Epithelial cell of alveolus of lung (primary cell): ENCODE measurements around the gene CGN. TPM values are rescaled to one million over a fixed set of nuclear protein-coding genes. Genes with fewer than 3 reads are reported as not detected.

Source experiments
- total RNA-seq: library from RNA; depleted of rRNA; stranded (reverse); fragments of >200 nt; gene quantifications from 2 replicates; pipeline ENCODE4 v1.2.1, GENCODE V29; 2015

CGN gene, protein sequence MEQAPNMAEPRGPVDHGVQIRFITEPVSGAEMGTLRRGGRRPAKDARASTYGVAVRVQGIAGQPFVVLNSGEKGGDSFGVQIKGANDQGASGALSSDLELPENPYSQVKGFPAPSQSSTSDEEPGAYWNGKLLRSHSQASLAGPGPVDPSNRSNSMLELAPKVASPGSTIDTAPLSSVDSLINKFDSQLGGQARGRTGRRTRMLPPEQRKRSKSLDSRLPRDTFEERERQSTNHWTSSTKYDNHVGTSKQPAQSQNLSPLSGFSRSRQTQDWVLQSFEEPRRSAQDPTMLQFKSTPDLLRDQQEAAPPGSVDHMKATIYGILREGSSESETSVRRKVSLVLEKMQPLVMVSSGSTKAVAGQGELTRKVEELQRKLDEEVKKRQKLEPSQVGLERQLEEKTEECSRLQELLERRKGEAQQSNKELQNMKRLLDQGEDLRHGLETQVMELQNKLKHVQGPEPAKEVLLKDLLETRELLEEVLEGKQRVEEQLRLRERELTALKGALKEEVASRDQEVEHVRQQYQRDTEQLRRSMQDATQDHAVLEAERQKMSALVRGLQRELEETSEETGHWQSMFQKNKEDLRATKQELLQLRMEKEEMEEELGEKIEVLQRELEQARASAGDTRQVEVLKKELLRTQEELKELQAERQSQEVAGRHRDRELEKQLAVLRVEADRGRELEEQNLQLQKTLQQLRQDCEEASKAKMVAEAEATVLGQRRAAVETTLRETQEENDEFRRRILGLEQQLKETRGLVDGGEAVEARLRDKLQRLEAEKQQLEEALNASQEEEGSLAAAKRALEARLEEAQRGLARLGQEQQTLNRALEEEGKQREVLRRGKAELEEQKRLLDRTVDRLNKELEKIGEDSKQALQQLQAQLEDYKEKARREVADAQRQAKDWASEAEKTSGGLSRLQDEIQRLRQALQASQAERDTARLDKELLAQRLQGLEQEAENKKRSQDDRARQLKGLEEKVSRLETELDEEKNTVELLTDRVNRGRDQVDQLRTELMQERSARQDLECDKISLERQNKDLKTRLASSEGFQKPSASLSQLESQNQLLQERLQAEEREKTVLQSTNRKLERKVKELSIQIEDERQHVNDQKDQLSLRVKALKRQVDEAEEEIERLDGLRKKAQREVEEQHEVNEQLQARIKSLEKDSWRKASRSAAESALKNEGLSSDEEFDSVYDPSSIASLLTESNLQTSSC
- total RNA-seq, result 0.52 TPM in 1 of 2 replicates, not detected in the other

DNA sequence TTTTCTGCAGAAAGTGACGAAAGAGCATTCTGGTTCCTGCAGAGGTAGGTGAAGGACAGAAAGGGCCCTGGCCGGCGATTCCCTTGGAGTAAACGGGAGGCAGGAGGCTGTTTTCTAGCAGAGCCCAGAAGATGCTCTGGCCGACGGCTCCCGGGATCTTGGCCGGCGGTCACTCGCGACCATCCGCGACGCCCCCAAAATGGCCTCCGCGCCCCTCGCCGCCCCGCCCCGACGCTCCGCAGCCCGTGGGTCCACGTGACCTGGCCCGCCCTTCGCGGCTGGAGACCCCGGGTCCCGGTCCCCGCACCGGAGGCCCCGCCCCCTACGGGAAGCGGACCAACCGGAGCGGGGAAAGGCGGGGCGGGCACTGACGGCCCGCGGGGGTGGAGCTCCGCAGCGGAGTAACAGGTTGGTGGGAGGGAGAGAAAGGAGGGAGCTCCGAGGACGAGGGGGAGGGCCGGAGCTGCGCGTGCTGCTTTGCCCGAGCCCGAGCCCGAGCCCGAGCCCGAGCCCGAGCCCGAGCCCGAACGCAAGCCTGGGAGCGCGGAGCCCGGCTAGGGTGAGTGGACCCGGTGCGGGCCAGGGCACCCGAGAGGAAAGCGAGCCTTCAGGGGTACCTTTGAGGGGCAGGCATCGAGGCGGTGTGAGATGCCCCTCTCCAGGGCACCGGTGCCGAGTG lies at the start of gene CGN:
Gene CGN (plus strand): TSS at position 431 of the 679 bp plus-strand sequence. CDS start 7,133 bp downstream, outside the sequence.

DNA sequence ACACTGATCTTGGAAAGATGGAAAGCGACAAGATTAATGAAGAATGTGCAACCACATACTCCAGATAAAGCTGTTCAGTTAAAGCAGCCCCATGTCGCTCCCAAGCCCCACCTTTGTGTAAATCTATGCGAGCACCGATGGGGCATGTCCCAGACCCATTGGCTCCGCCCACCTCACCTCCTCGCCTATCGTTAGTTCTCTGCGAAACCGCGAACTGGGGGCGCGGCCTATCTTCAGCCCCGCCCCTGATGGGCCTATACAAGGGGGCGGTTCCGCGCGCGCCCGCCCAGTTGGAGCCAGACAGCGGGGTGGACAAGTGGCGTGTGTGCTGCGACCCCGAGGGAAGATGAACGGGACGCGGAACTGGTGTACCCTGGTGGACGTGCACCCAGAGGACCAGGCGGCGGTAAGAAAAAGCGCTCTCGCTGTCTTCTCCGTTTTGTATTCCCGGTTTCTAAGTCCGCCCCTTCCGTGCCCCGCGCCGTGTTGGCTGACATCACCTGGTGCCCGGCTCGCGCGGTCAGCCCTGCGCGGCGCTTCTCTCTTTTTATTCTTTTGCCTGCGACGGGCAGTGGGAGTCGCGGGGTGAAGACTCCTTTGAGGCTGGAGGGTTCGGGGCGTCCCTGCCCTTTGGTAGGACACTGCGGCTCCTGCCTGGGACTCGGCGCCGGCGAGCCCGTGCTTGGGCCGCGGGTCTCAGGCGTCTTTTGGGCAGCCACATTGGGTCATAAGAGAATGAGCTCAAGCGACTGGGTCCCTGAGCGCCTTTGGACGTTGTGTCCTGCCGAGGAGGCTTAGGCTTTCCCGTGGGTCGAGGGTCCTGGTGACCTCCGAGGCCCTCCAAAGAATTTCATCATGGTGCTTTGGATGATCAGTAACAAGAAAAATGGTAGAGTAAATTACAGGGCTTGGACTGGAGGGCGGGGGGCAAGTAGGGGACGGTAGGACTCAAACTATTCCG lies 29.1 kb downstream of the CGN start, which contains the start of gene TUFT1:
Gene TUFT1 (plus strand): TSS at position 289 of the 961 bp plus-strand sequence. CDS start 58 bp downstream, at position 347.

Other genes starting within 250 kb of the CGN start
- 17.6 and 29.0 TPM in 2 replicates for gene ZNF687, start 229.1 kb upstream of the CGN start, total RNA-seq
- gene PI4KB, start 184.0 kb upstream of the CGN start, total RNA-seq, result 48.6 and 60.4 TPM in 2 replicates
- gene RFX5, start 164.1 kb upstream of the CGN start, total RNA-seq, result 22.2 and 25.4 TPM in 2 replicates
- 27.0 and 118 TPM in 2 replicates for gene SELENBP1, start 138.7 kb upstream of the CGN start, total RNA-seq
- 331 and 344 TPM in 2 replicates for gene PSMB4, start 111.8 kb upstream of the CGN start, total RNA-seq
- gene POGZ, start 51.9 kb upstream of the CGN start, total RNA-seq, result 16.3 and 29.4 TPM in 2 replicates
- 2.3 and 6.2 TPM in 2 replicates for gene TUFT1, start 28.9 kb downstream of the CGN start, total RNA-seq
- 13.8 and 20.5 TPM in 2 replicates for gene SNX27, start 100.7 kb downstream of the CGN start, total RNA-seq
- gene CELF3, start 205.4 kb downstream of the CGN start, total RNA-seq, result not detected in 2 replicates
- not detected in 2 replicates for gene RIIAD1, start 210.1 kb downstream of the CGN start, total RNA-seq